ENCODE measurements around the gene RAB11FIP3. TPM values are rescaled to one million over a fixed set of nuclear protein-coding genes. Genes with fewer than 3 reads are reported as not detected.

The RAB11FIP3 gene
- total RNA-seq, 1 donor: 14.7 TPM

DNA sequence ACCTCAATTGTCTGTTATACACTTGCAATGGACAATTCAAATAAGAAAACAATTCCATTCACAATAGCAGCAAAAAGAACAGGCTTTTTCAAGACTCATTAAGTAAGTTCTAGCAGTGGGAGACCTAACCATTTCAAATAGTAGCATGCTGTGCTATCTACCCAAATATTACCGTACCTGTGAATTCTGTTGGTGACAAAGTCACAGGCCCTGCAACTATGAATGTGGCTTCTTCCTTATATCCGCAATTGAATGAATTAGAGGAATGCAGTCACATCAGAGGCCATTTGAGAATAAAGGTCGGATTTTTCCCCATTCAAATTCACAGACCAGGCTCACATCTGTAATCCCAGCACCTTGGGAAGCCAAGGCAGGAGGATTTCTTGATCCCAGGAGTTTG, 29.2 kb upstream of the RAB11FIP3 start:
- peak overlapping the region; percentile 66 for H3K4me3 ChIP-seq (ENCODE audit: low read depth, low read length)
- TF ChIP-seq, protein P1, sequence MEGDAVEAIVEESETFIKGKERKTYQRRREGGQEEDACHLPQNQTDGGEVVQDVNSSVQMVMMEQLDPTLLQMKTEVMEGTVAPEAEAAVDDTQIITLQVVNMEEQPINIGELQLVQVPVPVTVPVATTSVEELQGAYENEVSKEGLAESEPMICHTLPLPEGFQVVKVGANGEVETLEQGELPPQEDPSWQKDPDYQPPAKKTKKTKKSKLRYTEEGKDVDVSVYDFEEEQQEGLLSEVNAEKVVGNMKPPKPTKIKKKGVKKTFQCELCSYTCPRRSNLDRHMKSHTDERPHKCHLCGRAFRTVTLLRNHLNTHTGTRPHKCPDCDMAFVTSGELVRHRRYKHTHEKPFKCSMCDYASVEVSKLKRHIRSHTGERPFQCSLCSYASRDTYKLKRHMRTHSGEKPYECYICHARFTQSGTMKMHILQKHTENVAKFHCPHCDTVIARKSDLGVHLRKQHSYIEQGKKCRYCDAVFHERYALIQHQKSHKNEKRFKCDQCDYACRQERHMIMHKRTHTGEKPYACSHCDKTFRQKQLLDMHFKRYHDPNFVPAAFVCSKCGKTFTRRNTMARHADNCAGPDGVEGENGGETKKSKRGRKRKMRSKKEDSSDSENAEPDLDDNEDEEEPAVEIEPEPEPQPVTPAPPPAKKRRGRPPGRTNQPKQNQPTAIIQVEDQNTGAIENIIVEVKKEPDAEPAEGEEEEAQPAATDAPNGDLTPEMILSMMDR (IDR thresholded peaks at IDR 0.05; ENCODE audit: insufficient read depth, low read length): no peak
- DNase-seq (ENCODE audit: low read depth): no peak

DNA sequence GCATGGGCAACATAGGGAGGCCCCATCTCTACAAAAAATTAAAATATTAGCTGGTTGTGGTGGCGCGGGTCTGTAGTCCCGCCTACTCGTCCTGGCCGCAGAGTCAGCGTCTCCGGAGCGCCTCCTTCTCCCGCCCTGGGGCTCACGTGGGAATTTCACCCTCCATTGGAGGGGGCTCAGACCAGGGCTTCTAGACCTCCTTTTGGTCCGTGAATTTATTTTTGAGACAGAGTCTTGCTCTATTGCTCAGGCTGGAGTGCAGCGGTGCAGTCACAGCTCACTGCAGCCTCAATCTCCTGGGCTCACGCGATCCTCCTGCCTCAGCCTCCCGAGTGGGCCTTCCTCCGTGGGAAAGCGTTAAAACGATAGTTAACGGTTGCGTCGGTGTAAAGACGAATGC, 28.8 kb upstream of the RAB11FIP3 start:
- H3K4me3 ChIP-seq (ENCODE audit: low read depth, low read length): peak overlapping the region; percentile 66
- TF ChIP-seq, protein P1 (IDR thresholded peaks at IDR 0.05; ENCODE audit: insufficient read depth, low read length): no peak
- DNase-seq (ENCODE audit: low read depth): peak; percentile 43

DNA sequence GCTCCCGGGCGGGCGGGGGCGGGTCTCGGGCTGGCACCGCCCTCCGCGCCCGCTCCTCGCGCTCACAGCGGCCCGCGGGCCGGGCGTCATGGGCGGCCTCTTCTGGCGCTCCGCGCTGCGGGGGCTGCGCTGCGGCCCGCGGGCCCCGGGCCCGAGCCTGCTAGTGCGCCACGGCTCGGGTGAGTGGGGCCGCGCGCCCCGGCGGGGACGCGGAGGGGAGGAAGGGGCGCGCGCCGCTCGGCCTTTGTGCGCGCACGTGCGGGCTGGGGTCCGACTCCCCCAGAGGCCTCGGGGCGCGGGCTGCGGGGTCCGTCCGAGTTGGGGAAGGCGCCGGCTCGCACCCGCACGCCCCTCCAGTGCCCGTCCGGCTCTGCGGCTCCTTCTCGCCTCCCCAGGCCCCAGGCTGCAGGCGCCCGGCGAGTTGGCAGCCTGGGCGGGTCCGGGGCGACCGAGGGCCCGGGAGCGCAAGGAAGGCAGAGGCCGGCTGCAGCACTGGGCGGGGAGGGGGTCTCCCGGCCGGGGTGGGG, 28.3 kb upstream of the RAB11FIP3 start, which contains the start of gene NME4:
TSS of gene NME4 (plus strand) at position 65 of the 527 bp plus-strand sequence. CDS start at position 89, 24 bp downstream.
- DNase-seq (ENCODE audit: low read depth): no peak
- TF ChIP-seq, protein P1 (IDR thresholded peaks at IDR 0.05; ENCODE audit: insufficient read depth, low read length): no peak

DNA sequence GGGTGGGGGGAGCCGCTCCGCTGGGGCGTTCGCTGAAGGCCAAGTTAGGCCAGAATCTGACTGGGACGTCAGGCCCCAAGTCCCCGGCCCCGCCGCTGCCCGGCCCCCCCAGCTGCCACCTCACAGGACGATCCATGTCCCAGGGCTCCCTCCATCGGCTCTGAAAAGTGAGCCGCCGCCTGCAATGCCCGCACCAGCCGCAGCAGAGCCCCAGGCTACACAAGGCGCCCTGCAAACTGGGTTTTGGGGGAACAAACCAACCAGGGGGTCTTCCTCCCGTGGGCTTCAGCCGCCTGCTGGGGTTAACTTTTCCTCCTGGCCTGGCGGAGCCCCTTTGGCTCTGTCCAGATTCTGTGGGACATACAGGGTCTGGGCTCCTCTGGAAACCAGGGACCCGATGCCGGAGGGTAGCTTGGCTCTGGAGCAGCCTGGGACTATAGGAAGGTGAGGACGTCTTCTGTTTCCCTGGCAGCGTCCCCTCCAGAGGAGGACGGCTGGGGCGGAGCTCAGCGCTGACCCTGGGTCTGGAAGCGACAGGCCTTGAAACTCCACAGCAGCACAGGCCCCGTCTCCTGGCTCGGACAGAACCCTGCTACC, 27.6 kb upstream of the RAB11FIP3 start:
- TF ChIP-seq, protein P1 (IDR thresholded peaks at IDR 0.05; ENCODE audit: insufficient read depth, low read length): peak; percentile 64
- DNase-seq (ENCODE audit: low read depth): peak; percentile 51
- peak overlapping the region; percentile 50 for H3K4me3 ChIP-seq (ENCODE audit: low read depth, low read length)

More for the DNA sequence above, 28.3 kb upstream of the RAB11FIP3 start, which contains the start of gene NME4:
- peak within 1 kb of the TSS; percentile 66 for H3K4me3 ChIP-seq (ENCODE audit: low read depth, low read length)

DNA sequence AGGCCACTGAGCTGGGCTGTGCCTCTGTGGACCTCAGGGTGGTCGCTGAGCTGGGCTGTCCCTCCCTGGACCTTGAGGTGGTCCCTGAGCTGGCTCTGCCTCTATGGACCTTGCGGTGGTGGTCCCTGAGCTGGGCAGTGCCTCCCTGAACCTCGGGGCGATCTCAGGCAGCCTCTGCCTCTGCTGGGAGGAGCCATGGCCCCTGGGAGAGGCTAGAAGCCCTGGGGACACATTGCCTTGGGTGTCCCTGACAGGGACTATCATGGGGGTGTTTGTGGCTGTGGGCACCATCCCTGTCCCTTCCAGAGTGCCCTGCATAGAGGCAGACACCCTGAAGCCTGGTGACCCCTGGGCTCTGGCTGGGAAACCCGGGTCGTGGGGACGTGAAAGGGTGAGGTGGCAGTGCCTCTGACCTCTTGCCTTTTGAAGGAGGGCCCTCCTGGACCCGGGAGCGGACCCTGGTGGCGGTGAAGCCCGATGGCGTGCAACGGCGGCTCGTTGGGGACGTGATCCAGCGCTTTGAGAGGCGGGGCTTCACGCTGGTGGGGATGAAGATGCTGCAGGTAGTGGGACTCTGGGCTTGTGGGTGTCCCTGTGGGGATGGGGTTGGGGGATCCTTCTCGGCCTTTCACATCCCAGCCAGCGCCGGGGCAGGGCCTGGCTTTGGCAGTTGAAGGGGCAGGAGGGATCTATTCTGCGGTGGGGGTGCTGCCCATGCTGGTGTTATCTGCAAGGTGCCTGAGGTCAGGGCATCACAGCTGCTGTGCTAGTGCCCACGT, 26.7 kb upstream of the RAB11FIP3 start:
- H3K4me3 ChIP-seq (ENCODE audit: low read depth, low read length): no peak overlapping the region
- DNase-seq (ENCODE audit: low read depth): no peak
- TF ChIP-seq, protein P1 (IDR thresholded peaks at IDR 0.05; ENCODE audit: insufficient read depth, low read length): no peak

DNA sequence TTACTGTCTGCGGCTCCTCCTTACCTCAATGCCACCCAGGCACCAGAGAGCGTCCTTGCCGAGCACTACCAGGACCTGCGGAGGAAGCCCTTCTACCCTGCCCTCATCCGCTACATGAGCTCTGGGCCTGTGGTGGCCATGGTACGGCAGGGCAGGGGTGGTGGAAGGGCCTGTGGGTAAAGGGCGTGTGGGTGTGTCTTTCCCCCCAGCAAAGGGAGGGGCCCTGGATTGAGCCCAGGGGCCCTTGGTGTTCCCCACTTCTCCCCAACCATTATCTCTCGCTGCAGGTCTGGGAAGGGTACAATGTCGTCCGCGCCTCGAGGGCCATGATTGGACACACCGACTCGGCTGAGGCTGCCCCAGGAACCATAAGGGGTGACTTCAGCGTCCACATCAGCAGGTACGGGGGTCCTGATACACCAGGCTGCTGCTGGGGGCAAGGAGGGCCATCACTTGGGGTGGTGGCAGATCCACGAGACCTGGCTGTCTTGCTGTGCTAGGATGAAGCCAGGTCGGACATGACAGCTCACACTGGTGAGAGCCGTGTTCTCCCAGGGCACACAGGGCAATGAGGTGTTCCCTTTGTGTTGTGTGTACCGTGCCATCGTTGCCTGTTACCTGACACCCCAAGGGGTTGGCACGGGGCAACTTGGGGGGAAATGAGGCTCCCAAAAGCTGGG, 26.0 kb upstream of the RAB11FIP3 start:
- TF ChIP-seq, protein P1 (IDR thresholded peaks at IDR 0.05; ENCODE audit: insufficient read depth, low read length): no peak
- DNase-seq (ENCODE audit: low read depth): no peak
- no peak overlapping the region for H3K4me3 ChIP-seq (ENCODE audit: low read depth, low read length)

All from fibroblast of the aortic adventitia (primary cell).